Measurements from ENCODE around the gene SDK2.

Gene SDK2

GRCh38 chr17:73617501-73617900 is 26.7 kb downstream of the SDK2 start:
- H3K27ac ChIP-seq (replicated peaks), result no peak overlapping the region
- no peaks in the 10 kb centered on the region for H3K27me3 ChIP-seq (ENCODE audit: insufficient read depth, poor library complexity, severe bottlenecking)
- no peak overlapping the region for H3K4me3 ChIP-seq (replicated peaks; ENCODE audit: insufficient read depth, low read length)
- no peak for TF ChIP-seq CTCF (IDR thresholded peaks at IDR 0.05; ENCODE audit: insufficient read depth, low read length)
- no peak for TF ChIP-seq SPI1 (IDR thresholded peaks at IDR 0.05; ENCODE audit: borderline replicate concordance, low read depth)
- TF ChIP-seq REST (IDR thresholded peaks at IDR 0.05; ENCODE audit: insufficient replicate concordance, low read depth), result no peak
- TF ChIP-seq POLR2AphosphoS5 (IDR thresholded peaks at IDR 0.05; ENCODE audit: low read depth), result no peak
- TF ChIP-seq GABPA (IDR thresholded peaks at IDR 0.05; ENCODE audit: low read depth), result no peak
- DNase-seq (ENCODE audit: low read depth in 1 of 2, low spot score in 1 of 2), result no peak

GRCh38 chr17:73616873-73617404 is 27.3 kb downstream of the SDK2 start:
- DNase-seq (ENCODE audit: low read depth in 1 of 2, low spot score in 1 of 2), result no peak
- H3K4me3 ChIP-seq (replicated peaks; ENCODE audit: insufficient read depth, low read length), result no peak overlapping the region
- H3K27me3 ChIP-seq (ENCODE audit: insufficient read depth, poor library complexity, severe bottlenecking), result no peaks in the 10 kb centered on the region
- TF ChIP-seq SPI1 (IDR thresholded peaks at IDR 0.05; ENCODE audit: borderline replicate concordance, low read depth), result no peak
- TF ChIP-seq POLR2AphosphoS5 (IDR thresholded peaks at IDR 0.05; ENCODE audit: low read depth), result no peak
- no peak for TF ChIP-seq REST (IDR thresholded peaks at IDR 0.05; ENCODE audit: insufficient replicate concordance, low read depth)
- TF ChIP-seq CTCF (IDR thresholded peaks at IDR 0.05; ENCODE audit: insufficient read depth, low read length), result no peak
- no peak for TF ChIP-seq GABPA (IDR thresholded peaks at IDR 0.05; ENCODE audit: low read depth)
- H3K27ac ChIP-seq (replicated peaks), result no peak overlapping the region

- no peak for TF ChIP-seq GABPA (IDR thresholded peaks at IDR 0.05; ENCODE audit: low read depth)
- no peak for TF ChIP-seq SPI1 (IDR thresholded peaks at IDR 0.05; ENCODE audit: borderline replicate concordance, low read depth)
- TF ChIP-seq POLR2AphosphoS5 (IDR thresholded peaks at IDR 0.05; ENCODE audit: low read depth), result no peak
- no peak for TF ChIP-seq CTCF (IDR thresholded peaks at IDR 0.05; ENCODE audit: insufficient read depth, low read length)
- TF ChIP-seq REST (IDR thresholded peaks at IDR 0.05; ENCODE audit: insufficient replicate concordance, low read depth), result no peak
- no peaks in the 10 kb centered on the region for H3K27me3 ChIP-seq (ENCODE audit: insufficient read depth, poor library complexity, severe bottlenecking)
- H3K27ac ChIP-seq (replicated peaks), result no peak overlapping the region
These were observed 27.9 kb downstream of the SDK2 start for GRCh38 chr17:73616120-73616872.

More at GRCh38 chr17:73616120-73616872, 27.9 kb downstream of the SDK2 start:
- no peak for DNase-seq (ENCODE audit: low read depth in 1 of 2, low spot score in 1 of 2)
- no peak overlapping the region for H3K4me3 ChIP-seq (replicated peaks; ENCODE audit: insufficient read depth, low read length)
